GM19397 (cell line): ENCODE data around the gene UBE2M.

Experiments
- ATAC-seq: cut with Tn5 transposase; IDR thresholded peaks from one replicate; pipeline ENCODE4 v1.9.1; 2021; ENCODE audit warnings: mild to moderate bottlenecking, moderate library complexity; ENCODE audit not compliant: unreplicated experiment

The UBE2M gene

GRCh38 chr19:58571575-58571947 lies 13.2 kb upstream of the UBE2M start:
- ATAC-seq, result no peak

GRCh38 chr19:58570770-58571574 lies 12.6 kb upstream of the UBE2M start:
- no peak for ATAC-seq

DNA sequence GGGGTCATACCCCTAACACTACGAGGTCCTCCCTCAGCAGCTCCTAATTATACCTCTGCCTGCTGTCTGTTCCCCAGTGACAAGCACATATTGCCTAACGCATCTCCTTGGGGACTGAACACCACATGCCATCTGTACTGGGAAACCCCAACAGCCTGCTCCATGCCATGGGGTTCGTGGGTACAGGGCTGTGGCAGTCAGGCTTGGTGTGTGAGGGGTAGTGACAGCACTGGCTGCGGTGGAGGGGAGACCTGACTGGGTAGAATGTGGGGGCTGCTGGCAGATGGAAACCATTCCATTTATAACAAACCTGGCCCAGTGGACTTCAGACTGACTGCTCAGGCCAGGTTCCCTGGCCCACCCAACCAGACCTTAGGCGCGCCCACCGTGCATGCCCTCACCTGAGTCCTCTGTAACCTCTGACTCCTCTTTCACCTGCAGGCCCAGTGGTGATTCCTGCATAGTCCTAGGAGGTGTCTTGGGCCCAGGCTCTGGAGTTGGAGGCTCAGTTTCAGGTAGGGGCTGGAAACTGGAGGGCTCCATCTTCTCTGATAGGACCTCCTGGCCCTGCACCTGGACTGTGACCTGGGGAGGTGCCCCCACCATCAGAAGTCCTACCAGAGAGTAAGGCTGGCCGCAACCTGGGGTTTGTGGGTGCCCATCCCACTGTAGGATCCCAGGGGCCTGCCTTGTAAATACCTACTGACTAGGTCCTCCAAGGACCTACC lies 11.7 kb upstream of the UBE2M start:
- no peak for ATAC-seq

- no peak for ATAC-seq
These were observed 11.0 kb upstream of the UBE2M start for GRCh38 chr19:58569191-58569942.

GRCh38 chr19:58568453-58569130 lies 10.2 kb upstream of the UBE2M start:
- no peak for ATAC-seq

DNA sequence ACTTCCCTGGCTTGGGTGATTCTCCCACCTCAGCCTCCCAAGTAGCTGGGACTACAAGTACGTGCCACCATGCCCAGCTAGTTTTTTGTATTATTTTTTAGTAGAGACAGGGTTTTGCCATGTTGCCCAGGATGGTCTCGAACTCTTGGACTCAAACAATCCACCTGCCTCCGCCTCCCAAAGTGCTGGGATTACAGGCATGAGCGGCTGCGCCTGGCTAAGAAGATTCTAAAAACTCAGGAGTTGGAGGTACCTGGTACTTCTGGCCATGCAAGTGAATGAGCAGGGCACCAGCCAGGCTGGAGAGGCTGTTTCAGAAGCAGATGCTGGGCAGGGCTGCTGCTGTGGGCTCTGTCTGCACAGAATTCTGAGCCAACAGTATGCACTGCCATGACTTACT lies 8.6 kb upstream of the UBE2M start:
- no peak for ATAC-seq

DNA sequence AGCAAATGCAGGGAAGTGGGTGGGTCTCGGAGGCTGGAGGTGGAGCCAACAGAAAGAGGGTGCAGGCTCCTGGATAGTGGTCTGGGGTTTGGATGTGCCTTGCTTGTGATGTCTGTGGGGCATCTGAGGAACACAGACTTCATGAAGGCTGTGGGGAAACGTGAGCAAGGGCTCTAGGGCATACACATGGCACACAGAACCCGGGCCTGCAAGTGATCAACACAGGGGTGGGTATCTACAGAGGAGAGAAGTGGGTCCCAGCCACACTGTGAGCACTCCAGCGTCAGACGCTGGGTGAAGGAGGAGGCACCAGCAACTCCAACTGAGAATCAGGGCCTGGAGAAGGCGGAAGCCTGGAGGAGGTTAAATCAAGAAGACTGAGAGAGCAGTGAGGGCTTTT lies 5.4 kb upstream of the UBE2M start:
- ATAC-seq, result no peak

DNA sequence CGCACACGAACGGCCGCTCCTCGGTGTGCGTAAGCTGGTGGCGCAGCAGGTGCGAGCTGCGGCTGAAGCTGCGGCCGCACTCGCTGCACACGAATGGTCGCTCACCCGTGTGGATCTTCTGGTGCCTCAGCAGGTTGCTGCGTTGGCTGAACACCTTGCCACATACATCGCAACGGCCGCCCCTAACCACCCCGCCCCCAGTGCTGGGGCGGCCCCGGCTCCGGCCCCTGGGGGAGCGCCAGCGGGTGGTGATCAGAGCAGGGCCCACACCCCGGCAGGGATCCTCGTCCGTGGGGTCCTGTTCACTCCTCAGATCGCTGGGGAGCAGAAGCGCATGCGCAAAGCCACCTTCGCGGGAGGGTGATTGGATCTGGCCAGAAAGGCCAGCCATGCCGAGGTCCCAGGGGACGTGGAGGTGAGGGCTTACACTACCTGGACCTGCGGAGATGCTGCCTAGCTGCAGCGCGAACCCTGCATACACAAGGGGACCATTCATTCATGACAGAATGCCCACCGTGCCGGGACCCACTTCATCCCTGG lies 4.7 kb upstream of the UBE2M start:
- ATAC-seq, result no peak

DNA sequence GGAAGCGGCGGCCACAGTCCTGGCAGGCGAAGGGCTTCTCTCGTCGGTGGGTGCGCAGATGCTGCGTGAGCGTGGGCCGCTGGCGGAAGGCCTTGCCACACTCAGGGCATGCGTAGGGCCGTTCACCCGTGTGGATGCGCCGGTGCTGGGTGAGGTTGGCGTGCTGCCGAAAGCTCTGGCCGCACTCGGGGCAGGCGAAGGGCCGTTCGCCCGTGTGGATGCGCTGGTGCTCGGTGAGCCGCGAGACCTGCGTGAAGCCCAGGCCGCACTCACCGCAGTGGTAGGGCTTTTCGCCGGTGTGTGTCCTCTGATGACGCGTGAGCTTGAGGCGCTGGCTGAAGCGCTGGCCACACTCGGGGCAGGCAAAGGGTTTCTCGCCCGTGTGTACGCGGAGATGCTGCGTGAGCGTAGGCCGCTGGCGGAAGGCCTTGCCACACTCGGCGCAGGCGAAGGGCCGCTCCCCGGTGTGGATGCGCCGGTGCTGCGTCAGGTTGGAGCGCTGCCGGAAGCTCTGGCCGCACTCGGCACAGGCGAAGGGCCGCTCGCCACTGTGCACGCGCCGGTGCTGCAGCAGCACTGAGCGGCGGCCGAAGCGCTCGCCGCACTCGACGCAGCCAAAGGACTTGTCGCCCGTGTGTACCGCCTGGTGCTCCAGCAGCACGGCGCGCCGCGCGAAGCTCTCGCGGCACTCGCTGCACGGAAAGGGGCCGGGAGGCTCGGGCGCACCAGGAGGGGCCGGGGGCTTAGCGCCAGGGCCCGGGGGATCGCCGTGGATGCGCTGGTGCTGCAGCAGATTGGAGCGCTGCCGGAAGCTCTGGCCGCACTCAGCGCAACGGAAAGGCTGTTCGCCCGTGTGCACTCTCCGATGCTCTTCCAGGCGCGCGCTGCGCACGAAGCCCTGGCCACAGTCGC lies 4.0 kb upstream of the UBE2M start:
- ATAC-seq, result no peak

DNA sequence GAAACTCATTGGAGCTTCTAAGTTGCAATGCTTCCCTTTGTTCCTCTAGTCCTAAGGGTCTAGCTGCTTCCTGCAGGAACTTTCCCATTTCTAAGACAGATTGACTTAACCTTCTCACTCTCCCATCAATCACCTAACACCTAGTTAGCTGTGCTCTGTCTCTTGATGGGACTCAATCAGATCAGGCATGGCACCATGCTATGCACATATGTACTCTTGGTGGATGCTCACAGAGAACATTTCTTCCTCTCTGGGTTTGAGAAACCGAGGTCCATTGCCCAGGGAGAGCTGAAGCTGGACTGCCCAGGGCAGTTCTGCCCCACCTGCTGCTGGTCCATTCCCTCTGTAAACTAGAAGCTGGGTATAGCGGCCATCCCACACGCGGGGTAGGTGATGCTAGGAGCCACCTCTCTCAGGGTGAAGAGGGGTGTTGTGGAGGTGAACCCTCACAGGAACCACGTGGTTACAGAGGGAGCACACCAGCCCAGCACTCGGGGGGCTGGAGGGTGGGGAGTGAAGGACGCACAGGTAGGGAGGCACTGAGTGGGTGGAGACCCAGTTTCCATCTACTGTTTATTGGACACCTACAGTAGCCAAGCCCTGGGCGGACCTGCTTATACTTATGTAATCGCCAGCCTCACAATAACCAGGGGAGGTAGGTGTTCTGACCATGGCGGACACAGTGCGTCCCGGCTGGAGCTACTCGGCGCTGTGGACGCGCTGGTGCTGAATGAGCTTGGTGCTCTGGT lies 3.1 kb upstream of the UBE2M start:
- no peak for ATAC-seq

DNA sequence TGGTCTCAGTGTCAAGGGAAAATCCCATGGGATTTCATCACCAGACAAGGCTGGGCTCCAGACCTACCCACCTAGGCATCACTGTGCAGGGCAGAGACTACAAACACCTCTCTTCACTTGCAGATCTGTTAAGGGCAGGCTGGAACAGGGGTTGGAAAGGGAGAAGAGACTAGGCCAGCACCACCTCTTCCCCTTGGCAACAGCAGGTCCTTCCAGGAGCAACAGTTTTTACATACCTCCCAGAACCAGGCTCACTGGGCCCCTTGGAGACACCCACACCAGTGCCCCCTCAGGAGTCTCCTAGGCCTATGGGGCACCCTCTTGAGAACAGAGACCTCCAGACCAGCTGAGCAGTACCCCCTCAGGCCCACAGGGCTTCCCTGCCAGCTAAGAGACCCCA lies 2.5 kb upstream of the UBE2M start:
- no peak for ATAC-seq

- ATAC-seq, result no peak
These were observed 1.8 kb upstream of the UBE2M start for GRCh38 chr19:58560007-58560887.

GRCh38 chr19:58559275-58560006 lies 1.0 kb upstream of the UBE2M start:
- peak; percentile 20 for ATAC-seq

- peak; percentile 56 for ATAC-seq
These were observed 338 bp upstream of the UBE2M start for GRCh38 chr19:58558623-58559274.

DNA sequence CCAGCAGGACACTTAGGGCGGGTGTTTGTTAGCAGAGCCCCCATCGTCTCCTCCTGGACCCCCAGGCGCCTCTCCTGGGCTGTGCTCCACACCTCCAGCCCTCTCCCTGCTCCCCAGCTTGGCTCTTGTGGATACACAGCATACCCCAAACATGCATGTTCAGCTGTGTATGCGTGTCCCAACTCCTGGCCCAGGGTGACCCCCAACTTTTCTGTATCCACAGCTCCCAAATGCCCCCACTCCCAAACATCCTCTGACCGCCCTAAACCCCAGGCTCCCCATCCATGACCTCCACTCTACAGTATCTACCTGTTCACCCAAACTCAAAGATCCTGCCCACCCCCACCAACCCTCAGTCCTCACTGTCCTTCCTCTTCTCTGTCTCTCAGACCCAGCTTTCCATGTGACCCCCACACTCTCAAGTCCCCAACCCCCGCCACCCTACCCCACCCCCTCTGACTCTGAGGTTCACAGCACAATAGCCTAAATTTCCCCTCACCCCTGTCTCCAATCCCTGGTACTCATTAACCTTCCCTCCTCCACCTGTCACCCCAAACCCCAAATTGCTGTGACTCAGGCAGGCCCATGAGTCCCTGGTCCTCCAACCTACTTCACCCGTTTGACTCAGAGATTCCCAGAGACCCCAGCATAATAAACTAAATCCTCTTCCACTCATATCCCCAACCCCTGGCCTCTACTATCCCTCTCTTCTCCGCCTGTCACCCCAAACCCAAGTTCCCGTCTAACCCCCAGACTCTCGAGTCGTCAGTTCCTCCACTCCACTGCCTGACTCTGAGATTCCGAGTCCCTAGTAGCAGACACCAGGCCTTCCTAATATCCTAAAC lies 968 bp downstream of the UBE2M start:
- ATAC-seq, result no peak

- no peak for ATAC-seq
These were observed 1.7 kb downstream of the UBE2M start for GRCh38 chr19:58556622-58557220.
